Measurements from ENCODE around the gene PIGT.

DNA sequence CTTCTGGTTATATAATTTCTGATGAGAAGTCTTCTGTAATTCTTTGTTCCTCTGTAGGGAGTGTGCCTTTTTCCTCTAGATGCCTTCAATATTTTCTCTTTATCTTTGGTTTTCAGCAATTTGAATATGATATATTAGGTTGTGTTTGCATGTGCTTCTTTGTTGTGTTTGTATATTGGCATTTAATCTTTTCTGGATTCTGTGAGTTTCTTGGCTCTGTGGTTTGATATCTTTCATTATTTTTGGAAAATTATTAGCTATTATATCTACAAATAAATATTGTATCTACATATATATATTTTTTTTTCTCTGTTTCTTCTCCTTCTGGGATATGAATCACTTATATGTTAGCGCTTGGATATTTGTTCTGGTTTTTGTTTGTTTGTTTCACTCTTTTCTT lies 16.9 kb upstream of the PIGT start:
- TF ChIP-seq, protein P1, sequence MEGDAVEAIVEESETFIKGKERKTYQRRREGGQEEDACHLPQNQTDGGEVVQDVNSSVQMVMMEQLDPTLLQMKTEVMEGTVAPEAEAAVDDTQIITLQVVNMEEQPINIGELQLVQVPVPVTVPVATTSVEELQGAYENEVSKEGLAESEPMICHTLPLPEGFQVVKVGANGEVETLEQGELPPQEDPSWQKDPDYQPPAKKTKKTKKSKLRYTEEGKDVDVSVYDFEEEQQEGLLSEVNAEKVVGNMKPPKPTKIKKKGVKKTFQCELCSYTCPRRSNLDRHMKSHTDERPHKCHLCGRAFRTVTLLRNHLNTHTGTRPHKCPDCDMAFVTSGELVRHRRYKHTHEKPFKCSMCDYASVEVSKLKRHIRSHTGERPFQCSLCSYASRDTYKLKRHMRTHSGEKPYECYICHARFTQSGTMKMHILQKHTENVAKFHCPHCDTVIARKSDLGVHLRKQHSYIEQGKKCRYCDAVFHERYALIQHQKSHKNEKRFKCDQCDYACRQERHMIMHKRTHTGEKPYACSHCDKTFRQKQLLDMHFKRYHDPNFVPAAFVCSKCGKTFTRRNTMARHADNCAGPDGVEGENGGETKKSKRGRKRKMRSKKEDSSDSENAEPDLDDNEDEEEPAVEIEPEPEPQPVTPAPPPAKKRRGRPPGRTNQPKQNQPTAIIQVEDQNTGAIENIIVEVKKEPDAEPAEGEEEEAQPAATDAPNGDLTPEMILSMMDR (IDR thresholded peaks at IDR 0.05), result no peak
- TF ChIP-seq POLR2AphosphoS5 (IDR thresholded peaks at IDR 0.05), result no peak
